ENCODE results near the gene ST8SIA2.

GRCh38 chr15:92410537-92410936 lies 16.9 kb downstream of the ST8SIA2 start:
- TF ChIP-seq YY1 (IDR thresholded peaks at IDR 0.05; ENCODE audit: low read depth) (no peak), REST (IDR thresholded peaks at IDR 0.05; ENCODE audit: low read depth, low read length) (no peak), CHD2 (IDR thresholded peaks at IDR 0.05; ENCODE audit: low read length, partially characterized antibody) (no peak), CTCF (IDR thresholded peaks at IDR 0.05) (no peak), FOXM1 (IDR thresholded peaks at IDR 0.05; ENCODE audit: low read depth) (no peak), MAX (IDR thresholded peaks at IDR 0.05; ENCODE audit: low read depth) (no peak)
- TF ChIP-seq, protein P1, sequence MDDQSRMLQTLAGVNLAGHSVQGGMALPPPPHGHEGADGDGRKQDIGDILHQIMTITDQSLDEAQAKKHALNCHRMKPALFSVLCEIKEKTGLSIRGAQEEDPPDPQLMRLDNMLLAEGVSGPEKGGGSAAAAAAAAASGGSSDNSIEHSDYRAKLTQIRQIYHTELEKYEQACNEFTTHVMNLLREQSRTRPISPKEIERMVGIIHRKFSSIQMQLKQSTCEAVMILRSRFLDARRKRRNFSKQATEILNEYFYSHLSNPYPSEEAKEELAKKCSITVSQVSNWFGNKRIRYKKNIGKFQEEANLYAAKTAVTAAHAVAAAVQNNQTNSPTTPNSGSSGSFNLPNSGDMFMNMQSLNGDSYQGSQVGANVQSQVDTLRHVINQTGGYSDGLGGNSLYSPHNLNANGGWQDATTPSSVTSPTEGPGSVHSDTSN (IDR thresholded peaks at IDR 0.05) = no peak
